ENCODE measurements around the gene ZNF512.
"Not testable (repeated sequence)": the region's sequence is repeated elsewhere in the genome, so short reads cannot be mapped to it uniquely, and the experiment has no call there.

The ZNF512 gene

GRCh38 chr2:27583390-27583915 is 611 bp downstream of the ZNF512 start:
- no peak for DNase-seq (ENCODE audit: low read depth)

GRCh38 chr2:27584597-27584996 is 1.8 kb downstream of the ZNF512 start:
- no peak for DNase-seq (ENCODE audit: low read depth)

DNA sequence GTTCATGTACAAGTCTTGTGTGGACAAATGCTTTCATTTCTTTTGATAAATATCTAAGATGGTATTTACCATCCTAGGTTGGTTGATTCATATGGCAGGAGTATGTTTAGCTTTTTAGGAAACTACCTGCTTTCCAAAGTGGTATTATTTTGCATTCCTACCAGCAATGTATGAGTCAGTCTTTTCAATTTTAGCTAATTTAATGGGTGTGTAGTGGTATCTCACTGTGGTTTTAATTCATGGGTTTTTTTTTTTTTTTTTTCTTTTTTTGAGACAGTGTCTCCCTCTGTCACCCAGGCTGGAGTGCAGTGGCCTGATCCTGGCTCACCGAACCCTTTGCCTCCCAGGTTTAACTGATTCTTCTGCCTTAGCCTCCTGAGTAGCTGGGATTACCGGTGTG is 4.2 kb downstream of the ZNF512 start:
- no peak for DNase-seq (ENCODE audit: low read depth)

DNA sequence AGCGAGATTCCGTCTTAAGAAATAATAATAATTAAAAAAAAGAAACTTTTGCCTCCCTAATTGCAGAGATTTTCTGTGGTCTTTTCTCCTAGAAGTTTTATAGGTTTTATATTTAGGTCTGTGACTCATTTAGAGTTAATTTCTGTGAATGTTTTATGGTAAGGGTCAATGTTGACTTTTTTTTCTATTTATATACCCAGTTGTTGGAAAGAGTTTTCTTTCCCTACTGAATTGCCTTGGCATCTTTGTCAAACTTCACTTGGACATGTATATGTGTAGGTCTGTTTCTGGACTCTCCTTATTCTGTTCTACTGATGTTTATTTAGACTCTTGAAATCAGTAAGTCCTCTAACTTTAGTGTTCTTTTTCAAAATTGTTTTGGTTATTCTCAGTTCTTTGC is 5.5 kb downstream of the ZNF512 start:
- no peak for DNase-seq (ENCODE audit: low read depth)

- no peak for DNase-seq (ENCODE audit: low read depth)
Observed at GRCh38 chr2:27591745-27592144, 8.9 kb downstream of the ZNF512 start.

GRCh38 chr2:27593240-27593639 is 10.4 kb downstream of the ZNF512 start:
- no peak for DNase-seq (ENCODE audit: low read depth)

- not testable (repeated sequence) for DNase-seq (ENCODE audit: low read depth)
Observed at GRCh38 chr2:27594020-27594703, 11.3 kb downstream of the ZNF512 start.

GRCh38 chr2:27595412-27595811 is 12.6 kb downstream of the ZNF512 start:
- DNase-seq (ENCODE audit: low read depth): not testable (repeated sequence)

GRCh38 chr2:27596627-27597026 is 13.8 kb downstream of the ZNF512 start:
- no peak for DNase-seq (ENCODE audit: low read depth)

DNA sequence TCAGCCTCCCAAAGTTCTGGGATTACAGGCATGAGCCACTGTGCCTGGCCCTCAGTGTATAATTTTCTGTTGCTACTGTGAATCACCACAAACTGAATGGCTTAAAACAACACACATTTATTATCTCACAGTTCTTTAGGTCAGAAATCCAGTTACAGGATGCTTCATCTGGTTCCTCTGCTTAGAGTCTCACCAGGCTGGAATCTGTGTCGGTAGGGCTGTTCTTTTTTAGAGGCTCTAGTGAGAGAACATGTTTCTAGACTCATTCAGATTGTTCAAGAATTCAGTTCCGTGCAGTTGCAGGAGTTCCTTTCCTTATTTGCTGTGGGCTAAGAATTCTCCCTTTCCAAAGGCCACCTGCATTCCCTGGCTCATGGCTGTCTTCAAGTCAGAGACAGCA is 23.8 kb downstream of the ZNF512 start:
- DNase-seq (ENCODE audit: low read depth): no peak

GRCh38 chr2:27613985-27614384 is 31.1 kb downstream of the ZNF512 start:
- no peak for DNase-seq (ENCODE audit: low read depth)

DNA sequence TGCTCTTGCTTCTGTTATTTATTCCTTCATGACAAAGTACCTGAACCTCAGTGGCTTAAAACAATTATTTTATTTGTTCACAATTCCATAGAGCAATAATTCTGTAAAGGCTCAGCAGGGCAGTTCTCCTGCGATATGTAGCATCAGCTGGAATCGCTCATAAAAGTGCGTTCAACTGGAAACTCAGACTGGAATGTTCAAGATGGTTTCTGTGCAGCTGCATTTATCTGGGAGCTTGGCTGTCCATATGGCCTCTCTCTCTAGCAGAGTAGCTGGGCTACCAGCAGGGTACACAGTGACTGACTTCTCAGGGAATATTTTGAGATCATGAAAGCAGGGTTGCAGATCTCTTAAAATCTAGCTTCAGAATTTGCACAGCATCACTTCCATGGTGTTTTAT is 32.5 kb downstream of the ZNF512 start:
- DNase-seq (ENCODE audit: low read depth): no peak

- DNase-seq (ENCODE audit: low read depth): no peak
Observed at GRCh38 chr2:27621524-27621923, 38.7 kb downstream of the ZNF512 start.

DNA sequence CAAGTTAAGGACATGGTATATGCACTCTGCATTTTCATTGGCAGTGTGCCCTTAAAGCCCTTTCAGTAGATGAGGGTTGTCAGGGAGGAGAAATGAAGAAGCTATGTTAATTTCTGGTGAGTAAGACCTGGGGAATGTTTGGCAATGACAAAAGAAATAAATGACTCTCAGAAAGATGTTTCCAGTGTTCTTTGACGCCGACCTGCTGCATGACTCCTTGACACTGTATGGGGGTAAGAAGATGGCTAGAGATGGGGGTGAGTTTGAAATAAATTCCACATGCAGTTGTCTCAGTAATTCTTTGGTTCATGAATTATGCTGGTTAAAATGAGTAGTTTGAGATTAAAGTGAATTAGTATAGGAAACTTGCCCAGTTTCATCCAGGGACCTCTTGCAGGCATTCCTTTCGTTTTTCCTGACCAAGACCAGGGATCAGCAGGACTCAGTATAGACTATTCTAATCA is 40.1 kb downstream of the ZNF512 start:
- no peak for DNase-seq (ENCODE audit: low read depth)

- no peak for DNase-seq (ENCODE audit: low read depth)
Observed at GRCh38 chr2:27624943-27625342, 42.1 kb downstream of the ZNF512 start.

DNA sequence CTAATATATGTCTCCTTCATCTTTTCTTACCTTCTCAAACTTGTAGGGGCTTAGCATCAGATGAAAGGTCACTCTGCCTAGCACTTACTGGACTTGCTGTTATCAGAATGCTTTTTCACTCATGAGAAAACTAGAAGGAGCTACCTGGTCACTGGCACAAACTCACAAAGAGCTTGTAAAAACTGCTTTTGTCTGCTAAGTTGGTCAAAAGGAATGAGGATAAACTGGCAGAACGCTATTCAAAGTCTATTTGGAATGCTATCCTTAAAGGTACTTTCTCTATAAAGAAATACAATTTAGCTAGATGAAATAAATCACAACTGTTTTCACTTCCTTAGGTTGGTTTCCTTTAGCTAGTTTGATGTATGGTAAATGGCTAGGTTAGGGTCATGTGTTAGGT is 43.5 kb downstream of the ZNF512 start:
- DNase-seq (ENCODE audit: low read depth): not testable (repeated sequence)

- not testable (repeated sequence) for DNase-seq (ENCODE audit: low read depth)
Observed at GRCh38 chr2:27626921-27627320, 44.1 kb downstream of the ZNF512 start.

- DNase-seq (ENCODE audit: low read depth): no peak
Observed at GRCh38 chr2:27627963-27628766, 45.3 kb downstream of the ZNF512 start.

DNA sequence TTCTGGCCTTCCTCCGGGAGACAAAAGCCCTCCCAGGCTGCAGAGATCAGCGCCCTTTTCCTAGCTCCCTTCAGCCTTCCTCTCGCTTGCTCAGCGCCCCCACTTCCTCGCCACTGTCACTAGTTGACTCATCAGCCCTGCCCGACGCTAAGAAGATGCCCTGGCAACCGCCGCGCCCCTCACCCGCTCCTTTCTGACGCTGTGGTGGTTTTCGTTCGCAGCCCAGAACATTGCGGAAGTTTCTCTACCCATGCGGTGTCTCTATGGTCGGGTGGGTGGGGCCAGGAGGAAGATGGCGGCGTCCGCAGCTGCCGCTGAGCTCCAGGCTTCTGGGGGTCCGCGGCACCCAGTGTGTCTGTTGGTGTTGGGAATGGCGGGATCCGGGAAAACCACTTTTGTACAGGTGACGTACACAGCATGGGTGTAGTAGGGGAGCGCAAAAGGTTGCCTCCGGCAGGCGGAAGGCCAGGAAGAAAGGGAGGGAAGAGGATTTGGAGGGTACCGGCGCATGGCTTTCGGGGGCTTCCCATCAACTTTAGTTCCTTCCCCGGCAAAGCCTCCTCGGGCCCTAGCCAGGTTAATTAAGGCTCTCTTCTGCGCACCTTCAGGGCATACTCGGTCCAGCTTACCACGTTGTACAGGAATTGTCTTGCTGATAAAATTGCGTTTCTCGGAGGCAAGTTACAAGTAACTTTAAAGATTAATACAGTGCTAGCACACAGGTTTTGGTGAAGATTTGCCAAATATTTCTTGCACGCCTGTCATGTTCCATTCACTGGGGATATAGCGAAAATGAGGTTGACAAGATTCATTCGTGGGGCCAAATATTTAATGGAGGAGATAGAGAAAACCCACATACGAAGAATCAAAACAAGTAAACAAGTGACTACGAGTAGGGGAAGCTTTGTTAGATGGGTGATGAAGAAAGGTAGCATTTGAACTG is 46.2 kb downstream of the ZNF512 start, which contains the start of the genes CCDC121 and GPN1:
TSS of gene CCDC121 (minus strand) at position 246 of the 943 bp plus-strand sequence. CDS start 1,213 bp downstream, outside the sequence.
TSS of gene GPN1 (plus strand) at position 284 of the 943 bp plus-strand sequence. CDS start at position 293, 9 bp downstream.
- peak; percentile 94 for DNase-seq (ENCODE audit: low read depth)

DNA sequence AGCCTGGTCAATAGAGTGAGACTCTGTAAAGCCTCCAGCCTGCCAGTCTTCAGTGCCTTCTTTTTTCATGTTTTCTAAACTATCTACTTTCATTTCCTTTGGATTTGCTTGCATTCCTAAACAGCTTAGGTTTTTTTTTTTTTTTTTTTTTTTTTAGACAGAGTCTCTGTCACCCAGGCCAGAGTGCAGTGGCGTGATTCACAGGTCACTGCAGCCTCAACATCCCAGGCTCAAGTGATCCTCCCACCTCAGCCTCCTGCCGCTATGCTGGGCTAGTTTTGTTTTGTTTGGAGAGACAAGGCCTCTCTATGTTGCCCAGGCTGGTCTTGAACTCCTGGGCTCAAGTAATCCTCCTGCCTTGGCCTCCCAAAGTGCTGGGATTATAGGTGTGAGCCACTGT is 47.4 kb downstream of the ZNF512 start:
- not testable (repeated sequence) for DNase-seq (ENCODE audit: low read depth)

DNA sequence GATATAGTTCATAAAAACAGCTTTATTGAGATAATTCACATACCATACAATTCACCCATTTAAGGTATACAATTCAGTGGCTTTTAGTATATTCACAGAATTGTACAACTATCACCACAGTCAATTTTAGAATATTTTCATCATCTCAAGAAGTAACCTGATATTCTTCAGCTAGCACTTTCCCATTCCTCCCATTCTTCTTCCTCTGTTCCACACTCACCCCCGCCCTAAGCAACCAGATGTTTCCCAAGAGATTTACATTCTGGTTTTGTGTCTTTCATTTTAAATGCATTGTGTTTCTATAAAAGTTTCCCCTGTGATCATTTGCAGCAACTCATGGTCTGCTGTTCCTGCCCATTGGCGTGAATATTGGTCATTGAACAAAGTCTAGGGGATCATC is 51.4 kb downstream of the ZNF512 start:
- DNase-seq (ENCODE audit: low read depth): no peak

DNA sequence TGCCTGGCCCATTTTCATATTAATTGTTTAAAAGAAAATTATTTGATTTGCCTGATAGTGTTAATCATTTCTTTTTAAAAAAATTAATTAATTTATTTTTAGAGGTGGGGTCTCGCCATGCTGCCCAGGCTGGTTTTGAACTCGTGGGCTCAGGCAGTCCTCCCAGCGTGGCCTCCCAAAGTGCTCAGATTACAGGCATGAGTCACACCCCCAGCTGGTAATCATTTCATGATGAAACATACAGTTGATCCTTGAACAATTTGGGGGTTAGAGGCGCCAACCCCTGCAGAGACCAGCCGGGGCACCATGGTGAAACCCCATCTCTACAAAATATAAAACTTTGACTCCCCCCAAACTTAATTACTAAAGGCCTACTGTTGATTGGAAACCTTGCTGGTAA is 53.9 kb downstream of the ZNF512 start:
- DNase-seq (ENCODE audit: low read depth): no peak
